ENCODE measurements around the gene MAP2K3. TPM values are rescaled to one million over a fixed set of nuclear protein-coding genes. Genes with fewer than 3 reads are reported as not detected.

MAP2K3 gene
- total RNA-seq, 2 experiments from 2014 or later = 151 to 153 TPM

- DNase-seq = no peak
- CTCF ChIA-PET = interaction anchor here (1.1 kb wide), 3 partner anchors 30 to 118 kb away, joined by 3 to 4 read pairs (median 3); no protein-coding TSS in a partner anchor
- no peaks in the 10 kb centered on the region for H3K9me3 Mint-ChIP-seq
- H3K36me3 Mint-ChIP-seq (ENCODE audit: low read depth) = no peaks in the 10 kb centered on the region
- H3K27ac Mint-ChIP-seq = no peak overlapping the region
- no peak overlapping the region for H3K4me3 Mint-ChIP-seq
- ATAC-seq = no peak
- intact Hi-C loops (cut with micrococcal nuclease) = loop anchor here (10.0 kb wide), 1 partner anchor 125 kb away; the partner anchor contains the start of gene DHRS7B
- peaks cover 11% of the 10 kb centered on the region for H3K4me1 Mint-ChIP-seq (ENCODE audit: low read depth)
- no peaks in the 10 kb centered on the region for H3K27me3 Mint-ChIP-seq
- TF ChIP-seq CTCF (IDR thresholded peaks at IDR 0.05) = no peak
- POLR2A ChIA-PET = interaction anchor here (0.6 to 1.2 kb wide), 2 partner anchors 12 to 25 kb away, joined by 3 read pairs; no protein-coding TSS in a partner anchor
These were observed 34.4 kb upstream of the MAP2K3 start for GRCh38 chr17:21249920-21250703.

- intact Hi-C loops (cut with micrococcal nuclease) = loop anchor here (10.0 kb wide), 1 partner anchor 126 kb away; the partner anchor contains the start of gene DHRS7B
- Mint-ChIP-seq H3K36me3 (ENCODE audit: low read depth) (no peaks in the 10 kb centered on the region), H3K27me3 (no peaks in the 10 kb centered on the region), H3K27ac (no peak overlapping the region), H3K4me1 (ENCODE audit: low read depth) (peaks cover 10% of the 10 kb centered on the region), H3K4me3 (no peak overlapping the region), H3K9me3 (no peaks in the 10 kb centered on the region)
- TF ChIP-seq CTCF (IDR thresholded peaks at IDR 0.05) = no peak
- ATAC-seq = no peak
- ChIA-PET CTCF (interaction anchor here (1.1 kb wide), 1 partner anchor 29 kb away, joined by 3 read pairs; no protein-coding TSS in a partner anchor), POLR2A (interaction anchor here (0.6 kb wide), 1 partner anchor 25 kb away, joined by 3 read pairs; no protein-coding TSS in a partner anchor)
- DNase-seq = no peak
These were observed 33.7 kb upstream of the MAP2K3 start for GRCh38 chr17:21250854-21251253.

- H3K27ac Mint-ChIP-seq = no peak overlapping the region
- no peaks in the 10 kb centered on the region for H3K9me3 Mint-ChIP-seq
- H3K36me3 Mint-ChIP-seq (ENCODE audit: low read depth) = no peaks in the 10 kb centered on the region
- no peak for TF ChIP-seq CTCF (IDR thresholded peaks at IDR 0.05)
- DNase-seq (no peak), ATAC-seq (no peak)
- intact Hi-C loops (cut with micrococcal nuclease) = loop anchor here (10.0 kb wide), 1 partner anchor 127 kb away; the partner anchor contains the start of gene DHRS7B
- H3K4me1 Mint-ChIP-seq (ENCODE audit: low read depth) = peaks cover 8% of the 10 kb centered on the region
- no peaks in the 10 kb centered on the region for H3K27me3 Mint-ChIP-seq
- POLR2A ChIA-PET = no interaction called here
- CTCF ChIA-PET = interaction anchor here (1.0 to 1.1 kb wide), 2 partner anchors 28 to 29 kb away, joined by 3 read pairs; no protein-coding TSS in a partner anchor
- no peak overlapping the region for H3K4me3 Mint-ChIP-seq
These were observed 33.0 kb upstream of the MAP2K3 start for GRCh38 chr17:21251337-21252010.

- intact Hi-C loops (cut with micrococcal nuclease) = loop anchor here (10.0 kb wide), 1 partner anchor 128 kb away; the partner anchor contains the start of gene DHRS7B
- H3K4me3 Mint-ChIP-seq = peak overlapping the region; percentile 63
- H3K9me3 Mint-ChIP-seq = no peaks in the 10 kb centered on the region
- ATAC-seq (no peak), DNase-seq (no peak)
- no peaks in the 10 kb centered on the region for H3K27me3 Mint-ChIP-seq
- no peaks in the 10 kb centered on the region for H3K36me3 Mint-ChIP-seq (ENCODE audit: low read depth)
- peaks cover 8% of the 10 kb centered on the region for H3K4me1 Mint-ChIP-seq (ENCODE audit: low read depth)
- ChIA-PET CTCF (interaction anchor here (1.0 kb wide), 1 partner anchor 28 kb away, joined by 3 read pairs; no protein-coding TSS in a partner anchor), POLR2A (interaction anchor here (0.6 to 1.2 kb wide), 3 partner anchors 33 to 41 kb away, joined by 3 to 4 read pairs (median 3); no protein-coding TSS in a partner anchor)
- H3K27ac Mint-ChIP-seq = no peak overlapping the region
- no peak for TF ChIP-seq CTCF (IDR thresholded peaks at IDR 0.05)
These were observed 32.2 kb upstream of the MAP2K3 start for GRCh38 chr17:21252289-21252795.
